Measurements from ENCODE around the gene ZGLP1.
"Not testable (repeated sequence)": the region's sequence is repeated elsewhere in the genome, so short reads cannot be mapped to it uniquely, and the experiment has no call there.

DNA sequence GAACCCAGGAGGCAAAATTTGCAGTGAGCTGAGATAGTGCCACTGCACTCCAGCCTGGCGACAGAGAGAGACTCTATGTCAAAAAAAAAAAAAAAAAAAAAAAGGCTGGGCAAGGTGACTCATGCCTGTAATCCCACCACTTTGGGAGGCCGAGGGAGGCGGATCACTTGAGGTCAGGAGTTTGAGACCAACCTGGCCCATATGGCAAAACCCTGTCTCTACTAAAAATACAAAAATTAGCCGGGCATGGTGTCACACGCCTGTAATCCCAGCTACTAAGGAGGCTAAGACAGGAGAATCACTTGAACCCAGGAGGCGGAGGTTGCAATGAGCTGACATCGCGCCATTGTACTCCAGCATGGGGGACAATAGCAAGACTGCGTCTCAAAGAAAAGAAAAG is 27.1 kb upstream of the ZGLP1 start:
- TF ChIP-seq, protein P1, sequence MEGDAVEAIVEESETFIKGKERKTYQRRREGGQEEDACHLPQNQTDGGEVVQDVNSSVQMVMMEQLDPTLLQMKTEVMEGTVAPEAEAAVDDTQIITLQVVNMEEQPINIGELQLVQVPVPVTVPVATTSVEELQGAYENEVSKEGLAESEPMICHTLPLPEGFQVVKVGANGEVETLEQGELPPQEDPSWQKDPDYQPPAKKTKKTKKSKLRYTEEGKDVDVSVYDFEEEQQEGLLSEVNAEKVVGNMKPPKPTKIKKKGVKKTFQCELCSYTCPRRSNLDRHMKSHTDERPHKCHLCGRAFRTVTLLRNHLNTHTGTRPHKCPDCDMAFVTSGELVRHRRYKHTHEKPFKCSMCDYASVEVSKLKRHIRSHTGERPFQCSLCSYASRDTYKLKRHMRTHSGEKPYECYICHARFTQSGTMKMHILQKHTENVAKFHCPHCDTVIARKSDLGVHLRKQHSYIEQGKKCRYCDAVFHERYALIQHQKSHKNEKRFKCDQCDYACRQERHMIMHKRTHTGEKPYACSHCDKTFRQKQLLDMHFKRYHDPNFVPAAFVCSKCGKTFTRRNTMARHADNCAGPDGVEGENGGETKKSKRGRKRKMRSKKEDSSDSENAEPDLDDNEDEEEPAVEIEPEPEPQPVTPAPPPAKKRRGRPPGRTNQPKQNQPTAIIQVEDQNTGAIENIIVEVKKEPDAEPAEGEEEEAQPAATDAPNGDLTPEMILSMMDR (IDR thresholded peaks at IDR 0.05; ENCODE audit: insufficient read depth, low read depth, low read length): not testable (repeated sequence)
- not testable (repeated sequence) for TF ChIP-seq EZH2 (IDR thresholded peaks at IDR 0.05; ENCODE audit: insufficient read depth, low read length)

All from astrocyte (in vitro differentiated cells and primary cell).